K562 (cell line): ENCODE results near the gene RAB31. TPM values are rescaled to one million over a fixed set of nuclear protein-coding genes. Genes with fewer than 3 reads are reported as not detected.

Source experiments
- BDP1 ChIP-seq: IDR thresholded peaks from 3 replicates; pipeline ENCODE4 v1.6.1; 2011; ENCODE audit not compliant: insufficient read length, insufficient read depth
- E2F5 ChIP-seq: sonication (generic); formaldehyde crosslinking; IDR thresholded peaks from 2 replicates; pipeline ENCODE4 v1.8.0; 2022; ENCODE audit warnings: mild to moderate bottlenecking, missing genetic modification reagents
- ERF ChIP-seq: fragments of 450-650 bp; formaldehyde crosslinking; IDR thresholded peaks from 2 replicates; pipeline ENCODE4 v1.4.0; 2020; ENCODE audit warnings: mild to moderate bottlenecking, mixed read lengths
- FUS ChIP-seq: fragments of 200-400 bp; formaldehyde crosslinking; optimal IDR thresholded peaks from 2 replicates; pipeline ENCODE3; 2017; ENCODE audit warnings: low read depth, low read length
- GATA2 ChIP-seq: sonication (generic); formaldehyde crosslinking; IDR thresholded peaks from 2 replicates; pipeline ENCODE4 v1.4.0; 2020; ENCODE audit warnings: mild to moderate bottlenecking, missing genetic modification reagents
- HOXB6 ChIP-seq: fragments of 250-450 bp; sonication (Bioruptor Pico); IDR thresholded peaks from 2 replicates; pipeline ENCODE4 v1.5.1; 2022; ENCODE audit warnings: mild to moderate bottlenecking, borderline replicate concordance
- MCM2 ChIP-seq: fragments of 450-650 bp; IDR thresholded peaks from 2 replicates; pipeline ENCODE4 v1.6.1; 2017; ENCODE audit warnings: low read depth, mild to moderate bottlenecking
- NKRF ChIP-seq: fragments of 450-650 bp; IDR thresholded peaks from 2 replicates; pipeline ENCODE4 v1.6.1; 2016; ENCODE audit warnings: borderline replicate concordance
- OTX1 ChIP-seq: fragments of 450-650 bp; formaldehyde crosslinking; IDR thresholded peaks from 2 replicates; pipeline ENCODE4 v1.4.0; 2022; ENCODE audit warnings: mild to moderate bottlenecking
- PML ChIP-seq: IDR thresholded peaks from 2 replicates; pipeline ENCODE4 v1.6.1; 2012; ENCODE audit warnings: low read length, inconsistent platforms
- RBM14 ChIP-seq: fragments of 200-400 bp; formaldehyde crosslinking; IDR thresholded peaks from 2 replicates; pipeline ENCODE4 v1.6.1; 2018; ENCODE audit warnings: low read depth, mild to moderate bottlenecking, low read length, moderate library complexity, borderline replicate concordance; ENCODE audit not compliant: insufficient read depth
- SMARCA5 ChIP-seq: fragments of 450-650 bp; IDR thresholded peaks from 2 replicates; pipeline ENCODE4 v1.6.1; 2016
- ZNF445 ChIP-seq: fragments of 250-450 bp; sonication (Bioruptor Pico); IDR thresholded peaks from 2 replicates; pipeline ENCODE4 v1.4.0; 2020; ENCODE audit warnings: low read depth, mild to moderate bottlenecking, moderate library complexity
- polyA plus RNA-seq, 8 experiments: library from polyadenylated mRNA; depleted of rRNA in 4 of 8; stranded (reverse) in 5 of 8; unstranded in 3 of 8; fragments of >200 nt; fragmentation: Nextera tagmentation in 2 of 8; fragmentation: Illumina TruSeq in 1 of 8; extraction: Ambion mirVana in 2 of 8; extraction: Trizol in 1 of 8; gene quantifications; 2 replicates each; pipeline versions ENCODE4 v1.2.1 to v1.2.3, GENCODE V29; 2011 to 2014; ENCODE audit warnings: inconsistent platforms in 1 of 8, missing spikeins in 1 of 8
- total RNA-seq, 7 experiments: library from RNA; depleted of rRNA in 6 of 7; stranded (reverse); fragments of >200 nt in 6 of 7; fragmentation: Illumina TruSeq in 2 of 7; extraction: Trizol in 2 of 7; gene quantifications; 2 replicates each; pipeline versions ENCODE4 v1.2.1 to v1.2.3, GENCODE V29; 2011 to 2021; ENCODE audit warnings: low replicate concordance in 1 of 7
- TF ChIP-seq, protein P1 (sequence below): fragments of 250-450 bp; sonication (Bioruptor Pico); IDR thresholded peaks from 2 replicates; pipeline ENCODE4 v1.4.0; 2020
- TF ChIP-seq, protein P2 (sequence below): fragments of 250-450 bp; sonication (Bioruptor Pico); IDR thresholded peaks from 2 replicates; pipeline ENCODE4 v1.8.0; 2022; ENCODE audit warnings: inconsistent platforms, mild to moderate bottlenecking, moderate library complexity, borderline replicate concordance
- TF ChIP-seq, protein P3 (sequence below): sonication (generic); formaldehyde crosslinking; IDR thresholded peaks from 2 replicates; pipeline ENCODE4 v1.8.0; 2022; ENCODE audit warnings: mild to moderate bottlenecking, missing genetic modification reagents, borderline replicate concordance
- TF ChIP-seq, protein P4 (sequence below), 2 experiments: fragments of 450-650 bp; conservative IDR thresholded peaks; 2 replicates each; pipeline ENCODE4 v1.6.1; 2017; ENCODE audit warnings: mild to moderate bottlenecking in 2 of 2, moderate library complexity in 2 of 2

The RAB31 gene
- total and polyA plus RNA-seq, 9 of the 15 experiments (the other 6 are each of a cell fraction or from before 2014, with no cell fraction given), result 20.7 to 70.4 (median 41.3) TPM

- TF ChIP-seq RBM14 (no peak), SMARCA5 (no peak), NKRF (no peak; the same call in 1 of the 2 replicates), E2F5 (CRISPR knock-in tag) (no peak), MCM2 (no peak), ERF (0 out of 2 replicates have a peak, but pooled peaks have one; percentile 63), PML (peak; percentile 53), GATA2 (peak; percentile 69), BDP1 (no peak), ZNF445 (CRISPR knock-in tag) (no peak), OTX1 (CRISPR knock-in tag) (no peak; the same call in 1 of the 2 replicates), HOXB6 (CRISPR knock-in tag) (no peak), FUS (no peak)
- TF ChIP-seq, protein P1, sequence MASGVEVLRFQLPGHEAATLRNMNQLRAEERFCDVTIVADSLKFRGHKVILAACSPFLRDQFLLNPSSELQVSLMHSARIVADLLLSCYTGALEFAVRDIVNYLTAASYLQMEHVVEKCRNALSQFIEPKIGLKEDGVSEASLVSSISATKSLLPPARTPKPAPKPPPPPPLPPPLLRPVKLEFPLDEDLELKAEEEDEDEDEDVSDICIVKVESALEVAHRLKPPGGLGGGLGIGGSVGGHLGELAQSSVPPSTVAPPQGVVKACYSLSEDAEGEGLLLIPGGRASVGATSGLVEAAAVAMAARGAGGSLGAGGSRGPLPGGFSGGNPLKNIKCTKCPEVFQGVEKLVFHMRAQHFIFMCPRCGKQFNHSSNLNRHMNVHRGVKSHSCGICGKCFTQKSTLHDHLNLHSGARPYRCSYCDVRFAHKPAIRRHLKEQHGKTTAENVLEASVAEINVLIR (CRISPR knock-in tag), result no peak; the same call in 1 of the 2 replicates
- TF ChIP-seq, protein P2, sequence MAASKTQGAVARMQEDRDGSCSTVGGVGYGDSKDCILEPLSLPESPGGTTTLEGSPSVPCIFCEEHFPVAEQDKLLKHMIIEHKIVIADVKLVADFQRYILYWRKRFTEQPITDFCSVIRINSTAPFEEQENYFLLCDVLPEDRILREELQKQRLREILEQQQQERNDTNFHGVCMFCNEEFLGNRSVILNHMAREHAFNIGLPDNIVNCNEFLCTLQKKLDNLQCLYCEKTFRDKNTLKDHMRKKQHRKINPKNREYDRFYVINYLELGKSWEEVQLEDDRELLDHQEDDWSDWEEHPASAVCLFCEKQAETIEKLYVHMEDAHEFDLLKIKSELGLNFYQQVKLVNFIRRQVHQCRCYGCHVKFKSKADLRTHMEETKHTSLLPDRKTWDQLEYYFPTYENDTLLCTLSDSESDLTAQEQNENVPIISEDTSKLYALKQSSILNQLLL, result no peak
- TF ChIP-seq, protein P3, sequence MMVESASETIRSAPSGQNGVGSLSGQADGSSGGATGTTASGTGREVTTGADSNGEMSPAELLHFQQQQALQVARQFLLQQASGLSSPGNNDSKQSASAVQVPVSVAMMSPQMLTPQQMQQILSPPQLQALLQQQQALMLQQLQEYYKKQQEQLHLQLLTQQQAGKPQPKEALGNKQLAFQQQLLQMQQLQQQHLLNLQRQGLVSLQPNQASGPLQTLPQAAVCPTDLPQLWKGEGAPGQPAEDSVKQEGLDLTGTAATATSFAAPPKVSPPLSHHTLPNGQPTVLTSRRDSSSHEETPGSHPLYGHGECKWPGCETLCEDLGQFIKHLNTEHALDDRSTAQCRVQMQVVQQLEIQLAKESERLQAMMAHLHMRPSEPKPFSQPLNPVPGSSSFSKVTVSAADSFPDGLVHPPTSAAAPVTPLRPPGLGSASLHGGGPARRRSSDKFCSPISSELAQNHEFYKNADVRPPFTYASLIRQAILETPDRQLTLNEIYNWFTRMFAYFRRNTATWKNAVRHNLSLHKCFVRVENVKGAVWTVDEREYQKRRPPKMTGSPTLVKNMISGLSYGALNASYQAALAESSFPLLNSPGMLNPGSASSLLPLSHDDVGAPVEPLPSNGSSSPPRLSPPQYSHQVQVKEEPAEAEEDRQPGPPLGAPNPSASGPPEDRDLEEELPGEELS (CRISPR knock-in tag), result no peak
- TF ChIP-seq, protein P4, sequence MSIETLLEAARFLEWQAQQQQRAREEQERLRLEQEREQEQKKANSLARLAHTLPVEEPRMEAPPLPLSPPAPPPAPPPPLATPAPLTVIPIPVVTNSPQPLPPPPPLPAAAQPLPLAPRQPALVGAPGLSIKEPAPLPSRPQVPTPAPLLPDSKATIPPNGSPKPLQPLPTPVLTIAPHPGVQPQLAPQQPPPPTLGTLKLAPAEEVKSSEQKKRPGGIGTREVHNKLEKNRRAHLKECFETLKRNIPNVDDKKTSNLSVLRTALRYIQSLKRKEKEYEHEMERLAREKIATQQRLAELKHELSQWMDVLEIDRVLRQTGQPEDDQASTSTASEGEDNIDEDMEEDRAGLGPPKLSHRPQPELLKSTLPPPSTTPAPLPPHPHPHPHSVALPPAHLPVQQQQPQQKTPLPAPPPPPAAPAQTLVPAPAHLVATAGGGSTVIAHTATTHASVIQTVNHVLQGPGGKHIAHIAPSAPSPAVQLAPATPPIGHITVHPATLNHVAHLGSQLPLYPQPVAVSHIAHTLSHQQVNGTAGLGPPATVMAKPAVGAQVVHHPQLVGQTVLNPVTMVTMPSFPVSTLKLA (conservative IDR thresholded peaks at IDR 0.05), result no peak
These were observed 161.8 kb downstream of the RAB31 start (continued) for GRCh38 chr18:9869715-9870430.
